PFSK-1 (cell line): ENCODE data around the gene LRCH4.

ENCODE experiments used
- POLR2AphosphoS5 ChIP-seq: IDR thresholded peaks from 2 replicates; pipeline ENCODE4 v1.6.1; 2012; ENCODE audit warnings: low read depth, mild to moderate bottlenecking, control low read depth, low read length, moderate library complexity
- REST ChIP-seq, 2 experiments: IDR thresholded peaks; 2 replicates each; pipeline versions ENCODE4 v1.6.1 to v1.8.0; 2011 to 2012; ENCODE audit warnings: low read depth in 2 of 2, low read length in 2 of 2, control low read depth in 1 of 2, inconsistent platforms in 1 of 2, mild to moderate bottlenecking in 1 of 2, moderate library complexity in 1 of 2; ENCODE audit not compliant: insufficient read depth in 1 of 2
- SIN3A ChIP-seq: IDR thresholded peaks from 2 replicates; pipeline ENCODE4 v1.6.1; 2012; ENCODE audit warnings: mild to moderate bottlenecking, low read length, moderate library complexity, borderline replicate concordance; ENCODE audit not compliant: insufficient read depth
- TAF1 ChIP-seq: IDR thresholded peaks from 2 replicates; pipeline ENCODE4 v1.6.1; 2012; ENCODE audit warnings: low read length, control low read depth, borderline replicate concordance; ENCODE audit not compliant: insufficient read depth

- no peak for TF ChIP-seq TAF1
- TF ChIP-seq POLR2AphosphoS5, result no peak
- no peak for TF ChIP-seq SIN3A
- no peak for TF ChIP-seq REST (IDR thresholded peaks at IDR 0.05; ENCODE audit: insufficient read depth in 1 of 2, low read depth in 2 of 2, low read length in 2 of 2)
These were observed 2.5 kb upstream of the LRCH4 start for GRCh38 chr7:100588438-100588837.
